ENCODE results near the gene STMN3.
"Not testable (repeated sequence)": the region's sequence is repeated elsewhere in the genome, so short reads cannot be mapped to it uniquely, and the experiment has no call there.

Gene STMN3

DNA sequence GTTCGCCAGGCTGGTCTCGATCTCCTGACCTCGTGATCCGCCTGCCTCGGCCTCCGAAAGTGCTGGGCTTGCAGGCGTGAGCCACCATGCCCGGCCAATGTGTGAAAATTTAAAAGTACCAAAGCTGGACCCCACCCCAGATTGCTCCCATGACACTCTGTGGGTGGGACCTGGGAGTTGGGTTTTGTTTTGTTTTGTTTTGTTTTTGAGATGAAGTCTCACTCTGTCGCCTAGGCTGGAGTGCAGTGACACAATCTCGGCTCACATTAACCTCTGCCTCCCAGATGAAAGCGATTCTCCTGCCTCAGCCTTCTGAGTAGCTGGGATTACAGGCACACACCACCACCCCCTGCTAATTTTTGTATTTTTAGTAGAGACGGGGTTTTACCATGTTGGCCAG is 18.5 kb upstream of the STMN3 start:
- not testable (repeated sequence) for H3K4me1 Mint-ChIP-seq, ATAC-seq, H3K27ac Mint-ChIP-seq, H3K4me3 Mint-ChIP-seq, H3K9me3 Mint-ChIP-seq, H3K27me3 Mint-ChIP-seq, DNase-seq

DNA sequence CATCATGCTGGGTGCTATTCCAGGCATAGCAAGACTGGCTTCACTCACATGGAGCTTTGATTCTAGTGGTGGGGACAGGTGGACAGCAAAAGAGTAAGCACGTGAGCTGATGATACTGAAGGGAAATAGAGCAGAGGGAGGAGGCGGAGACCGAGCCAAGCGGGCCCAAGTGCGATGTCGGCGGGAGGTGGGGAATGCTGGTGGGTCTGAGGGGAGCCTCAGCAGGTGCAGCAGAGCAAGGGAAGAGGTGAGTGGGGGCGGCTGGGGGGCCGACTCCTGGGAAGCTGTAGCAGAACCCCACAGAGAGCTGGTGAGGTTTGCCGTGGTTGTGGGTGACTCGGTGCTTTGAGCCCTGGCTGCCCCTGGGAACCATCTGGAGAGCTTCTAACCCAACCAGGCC is 15.1 kb upstream of the STMN3 start:
- DNase-seq, result no peak
- Mint-ChIP-seq H3K9me3 (no peaks in the 10 kb centered on the region), H3K27me3 (no peaks in the 10 kb centered on the region), H3K27ac (no peak overlapping the region), H3K4me3 (no peak overlapping the region), H3K4me1 (no peaks in the 10 kb centered on the region)
- ATAC-seq, result no peak

DNA sequence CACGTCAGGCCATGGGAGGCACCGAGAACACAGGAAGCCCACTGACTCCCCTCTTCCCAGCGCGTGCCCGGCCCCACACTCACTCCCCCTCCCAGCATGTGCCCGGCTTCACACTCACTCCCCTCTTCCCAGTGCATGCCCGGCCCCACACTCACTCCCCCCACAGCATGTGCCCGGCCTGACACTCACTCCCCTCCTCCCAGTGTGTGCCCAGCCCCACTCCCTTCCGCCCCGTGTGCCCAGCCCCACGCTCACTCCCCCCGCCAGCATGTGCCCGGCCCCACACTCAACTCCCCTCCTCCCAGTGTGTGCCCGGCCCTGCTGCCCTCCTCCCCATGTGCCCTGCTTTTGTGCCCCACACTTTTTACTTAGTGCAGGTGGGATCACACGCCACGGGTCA is 14.6 kb upstream of the STMN3 start:
- no peaks in the 10 kb centered on the region for H3K27me3 Mint-ChIP-seq
- H3K4me1 Mint-ChIP-seq, result no peaks in the 10 kb centered on the region
- no peak for DNase-seq
- H3K27ac Mint-ChIP-seq, result no peak overlapping the region
- no peaks in the 10 kb centered on the region for H3K9me3 Mint-ChIP-seq
- ATAC-seq, result peak; percentile 28
- no peak overlapping the region for H3K4me3 Mint-ChIP-seq

DNA sequence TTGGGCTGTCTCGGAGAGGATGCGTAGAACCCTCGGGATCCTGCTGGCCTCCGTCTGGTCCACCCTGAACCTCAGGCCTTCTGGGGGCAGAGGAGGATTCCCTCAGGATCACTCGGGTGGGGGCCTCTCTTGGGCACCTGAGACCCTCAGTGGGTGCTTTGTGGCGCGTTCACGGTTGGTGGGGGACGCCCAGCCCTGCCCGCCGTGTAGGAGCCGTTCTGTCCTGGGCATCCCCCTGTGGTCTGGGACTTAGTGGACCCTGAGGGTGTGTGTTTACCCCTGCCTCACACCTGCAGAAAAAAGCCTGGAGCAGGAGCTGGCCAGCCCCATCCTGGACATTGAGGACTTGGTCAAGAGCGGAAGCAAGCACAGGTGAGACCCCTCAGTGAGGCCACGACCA is 12.5 kb upstream of the STMN3 start:
- H3K9me3 Mint-ChIP-seq, result no peaks in the 10 kb centered on the region
- H3K4me1 Mint-ChIP-seq, result peaks cover 5% of the 10 kb centered on the region
- ATAC-seq (no peak), DNase-seq (no peak)
- H3K27ac Mint-ChIP-seq, result no peak overlapping the region
- H3K4me3 Mint-ChIP-seq, result no peak overlapping the region
- H3K27me3 Mint-ChIP-seq, result no peaks in the 10 kb centered on the region

DNA sequence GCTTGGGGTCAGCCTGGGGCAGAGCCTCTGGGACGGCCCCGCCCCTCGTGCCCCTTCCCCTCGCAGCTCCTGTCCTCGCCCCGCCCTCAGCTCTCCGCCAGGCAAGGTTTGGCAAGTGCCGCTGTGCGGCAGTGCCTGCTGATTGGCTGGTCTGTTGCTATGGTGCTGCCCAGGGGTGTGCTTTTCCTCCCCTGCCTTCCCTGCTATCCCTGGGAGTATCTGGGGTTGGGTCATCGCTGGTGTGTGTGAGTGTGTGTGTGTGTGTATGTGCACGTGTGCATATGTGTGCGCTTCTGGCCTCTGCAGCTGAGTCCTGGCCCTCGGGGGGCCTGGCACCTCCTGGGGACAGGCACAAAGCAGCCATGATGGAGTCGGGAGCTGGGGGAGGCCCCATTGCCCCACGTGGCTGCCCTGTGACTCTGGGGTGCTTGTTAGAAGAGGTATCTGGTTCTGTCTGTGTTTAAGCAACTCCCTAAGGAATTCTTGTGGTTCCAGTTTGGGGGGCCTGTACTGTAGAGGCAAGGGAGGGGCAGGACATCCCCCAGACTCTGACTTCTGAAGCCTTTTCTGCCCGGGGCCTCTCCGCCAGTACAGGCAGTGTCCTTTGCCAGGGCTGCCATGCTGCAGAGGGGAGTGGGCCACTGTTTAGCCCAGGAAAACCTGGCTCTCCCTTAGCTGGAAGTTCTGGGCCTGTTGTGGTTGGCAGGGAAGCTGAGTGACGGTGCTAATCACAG is 11.8 kb upstream of the STMN3 start:
- no peaks in the 10 kb centered on the region for H3K9me3 Mint-ChIP-seq
- DNase-seq, result no peak
- H3K4me1 Mint-ChIP-seq, result peaks cover 12% of the 10 kb centered on the region
- H3K27me3 Mint-ChIP-seq, result no peaks in the 10 kb centered on the region
- H3K4me3 Mint-ChIP-seq, result no peak overlapping the region
- peak overlapping the region in 1 of 2 donors; percentile 74 for H3K27ac Mint-ChIP-seq
- ATAC-seq, result no peak

DNA sequence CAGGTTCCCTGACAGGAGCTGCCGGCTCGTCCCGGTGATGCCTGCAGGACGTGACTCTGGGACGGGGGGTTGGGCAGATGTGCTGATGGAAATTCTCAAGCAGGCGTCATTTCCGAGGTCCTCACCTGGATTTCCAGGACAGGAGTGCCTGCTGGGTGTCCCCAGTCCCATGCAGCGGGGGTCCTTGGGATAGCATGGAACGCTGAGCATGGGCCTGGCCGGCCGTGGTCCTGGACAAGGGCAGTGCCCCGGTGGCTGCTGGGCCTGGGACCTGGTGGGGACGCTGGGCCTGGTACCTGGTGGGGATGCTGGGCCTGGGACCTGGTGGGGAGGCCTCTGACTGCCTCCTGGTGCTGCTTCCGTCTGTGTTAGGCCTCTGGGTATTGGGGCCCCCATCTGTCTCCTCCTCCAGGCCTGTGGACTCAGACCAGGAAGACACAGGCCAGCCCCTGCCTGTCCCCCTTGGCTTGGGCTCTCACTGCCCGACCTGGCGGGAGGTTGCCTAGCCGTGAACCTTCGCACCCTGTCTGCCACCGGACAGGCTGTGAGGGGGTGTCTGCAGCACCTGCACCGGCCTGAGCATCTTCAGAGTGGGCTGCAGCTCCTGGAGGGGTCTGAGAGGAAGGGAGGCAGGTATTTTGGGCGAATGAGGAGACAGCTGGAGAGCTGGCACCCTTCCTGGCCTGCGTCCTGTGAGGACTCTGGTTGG is 11.1 kb upstream of the STMN3 start:
- ATAC-seq, result no peak
- DNase-seq, result no peak
- Mint-ChIP-seq H3K27ac (no peak overlapping the region), H3K4me3 (no peak overlapping the region), H3K4me1 (peaks cover 19% of the 10 kb centered on the region), H3K27me3 (no peaks in the 10 kb centered on the region), H3K9me3 (no peaks in the 10 kb centered on the region)

DNA sequence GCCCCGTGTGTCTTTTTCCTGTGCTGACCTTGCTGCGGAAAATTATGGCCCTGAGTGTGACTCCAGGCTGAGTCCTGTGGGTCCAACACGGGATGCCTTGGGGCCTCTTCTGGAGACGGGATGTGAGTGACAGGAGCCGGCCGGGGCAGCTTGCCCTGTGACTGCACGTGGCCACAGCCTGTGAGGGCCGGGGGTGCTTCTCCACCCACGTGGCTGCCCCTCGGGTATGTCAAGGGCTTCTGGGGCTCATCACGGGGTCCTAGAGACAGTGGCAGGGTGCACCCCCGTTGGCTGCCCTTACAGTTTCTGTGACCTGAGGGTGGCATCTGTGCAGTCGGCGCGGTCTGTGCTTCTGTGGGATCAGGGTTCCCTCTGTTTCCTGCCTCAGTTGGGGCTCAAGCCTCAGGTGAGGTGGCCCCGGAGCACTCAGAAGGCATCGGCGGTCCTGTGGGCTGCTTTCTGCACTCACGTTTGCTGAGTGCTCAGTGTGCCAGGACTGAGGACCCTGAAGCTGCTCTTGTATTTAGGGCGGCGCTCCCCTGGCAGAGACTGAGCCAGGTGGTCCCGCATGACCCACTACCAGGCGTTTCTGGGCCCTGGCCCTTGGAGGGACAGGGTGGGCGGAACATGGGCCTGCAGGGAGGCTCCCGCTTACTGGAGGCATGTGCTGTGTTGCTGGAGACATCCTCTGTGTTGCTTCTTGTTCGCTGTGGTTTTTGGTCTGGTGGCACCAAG is 10.3 kb upstream of the STMN3 start:
- Mint-ChIP-seq H3K4me1 (peaks cover 27% of the 10 kb centered on the region), H3K9me3 (no peaks in the 10 kb centered on the region), H3K4me3 (no peak overlapping the region), H3K27ac (no peak overlapping the region), H3K27me3 (no peaks in the 10 kb centered on the region)
- ATAC-seq, result no peak
- DNase-seq, result no peak

DNA sequence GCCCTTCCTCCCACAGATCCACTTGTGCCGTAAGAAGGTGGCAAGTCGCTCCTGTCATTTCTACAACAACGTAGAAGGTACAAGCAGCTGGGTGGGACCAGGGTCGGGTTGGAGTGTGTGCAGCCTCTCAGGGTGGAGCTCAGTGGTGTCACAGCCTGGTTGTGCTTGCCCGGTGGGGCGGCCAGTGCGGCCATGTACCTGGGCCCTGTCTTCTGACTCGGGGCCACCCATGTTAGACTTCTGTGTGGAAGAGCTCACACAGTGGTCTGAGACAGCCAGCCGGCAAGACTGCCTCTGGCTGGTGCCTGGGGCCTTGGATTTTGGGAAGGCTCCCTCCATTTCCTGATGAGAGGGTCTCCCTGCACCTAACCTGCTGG is 9.6 kb upstream of the STMN3 start:
- no peaks in the 10 kb centered on the region for H3K9me3 Mint-ChIP-seq
- H3K27me3 Mint-ChIP-seq, result no peaks in the 10 kb centered on the region
- no peak overlapping the region for H3K27ac Mint-ChIP-seq
- DNase-seq (no peak), ATAC-seq (no peak)
- H3K4me1 Mint-ChIP-seq, result peaks cover 33% of the 10 kb centered on the region
- no peak overlapping the region for H3K4me3 Mint-ChIP-seq

DNA sequence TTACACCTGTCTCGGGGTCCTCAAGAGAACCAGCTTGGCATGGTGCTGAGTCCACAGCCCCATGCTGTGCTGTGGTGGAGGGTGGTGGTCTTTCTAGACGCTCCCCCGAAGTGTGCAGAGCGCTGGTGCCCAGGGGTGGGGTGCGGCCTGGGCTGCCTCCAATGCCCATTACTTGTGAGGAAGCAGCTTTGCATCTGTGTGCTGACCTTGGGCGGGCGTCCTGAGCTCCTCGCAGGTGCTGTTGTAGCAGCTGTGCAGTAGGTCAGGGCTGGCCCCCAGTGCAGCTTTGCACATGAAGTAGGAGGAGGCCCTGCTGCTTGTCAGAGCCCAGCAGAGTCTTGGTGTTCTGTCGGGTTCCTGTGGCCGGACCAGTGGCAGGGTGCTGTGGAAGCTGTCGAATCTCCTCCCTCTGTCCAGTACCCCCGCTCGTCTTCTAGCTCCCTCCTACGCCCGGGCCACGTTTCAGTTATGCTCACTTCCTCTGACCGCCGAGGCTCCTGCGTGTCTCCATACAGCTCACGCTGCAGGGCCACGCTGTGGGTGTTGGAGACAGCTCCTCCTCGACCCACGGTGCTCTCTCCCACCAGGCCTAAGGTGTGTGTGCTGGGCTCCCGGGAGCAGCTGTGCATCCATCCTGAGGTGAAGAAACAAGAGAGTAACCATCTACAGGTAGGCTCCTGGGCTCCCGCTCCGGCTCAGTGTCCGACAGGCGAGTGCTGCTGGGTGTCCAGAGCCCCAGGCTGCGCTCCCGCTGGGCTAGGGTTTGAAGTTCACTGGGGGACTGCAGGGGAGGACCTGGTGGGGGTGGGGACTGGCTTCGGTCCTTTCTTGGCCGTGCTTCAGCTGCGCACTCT is 9.0 kb upstream of the STMN3 start:
- ATAC-seq (no peak), DNase-seq (no peak)
- Mint-ChIP-seq H3K9me3 (no peaks in the 10 kb centered on the region), H3K27ac (peak overlapping the region in 1 of 2 donors; percentile 33), H3K4me3 (no peak overlapping the region), H3K4me1 (peaks cover 39% of the 10 kb centered on the region), H3K27me3 (no peaks in the 10 kb centered on the region)

DNA sequence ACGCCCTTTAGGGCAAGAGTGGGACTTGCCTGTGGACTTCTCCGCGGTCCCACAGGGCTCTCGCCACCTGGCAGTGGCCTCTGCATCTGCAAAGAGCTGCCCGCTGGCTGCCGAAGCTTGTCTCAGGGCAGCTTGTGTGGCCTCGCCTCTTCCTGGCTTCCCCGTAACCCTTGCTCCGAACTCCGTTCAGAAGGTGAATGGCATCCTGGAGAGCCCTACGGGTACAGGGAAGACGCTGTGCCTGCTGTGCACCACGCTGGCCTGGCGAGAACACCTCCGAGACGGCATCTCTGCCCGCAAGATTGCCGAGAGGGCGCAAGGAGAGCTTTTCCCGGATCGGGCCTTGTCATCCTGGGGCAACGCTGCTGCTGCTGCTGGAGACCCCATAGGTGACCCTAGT is 7.9 kb upstream of the STMN3 start:
- no peaks in the 10 kb centered on the region for H3K27me3 Mint-ChIP-seq
- ATAC-seq, result no peak
- no peaks in the 10 kb centered on the region for H3K9me3 Mint-ChIP-seq

DNA sequence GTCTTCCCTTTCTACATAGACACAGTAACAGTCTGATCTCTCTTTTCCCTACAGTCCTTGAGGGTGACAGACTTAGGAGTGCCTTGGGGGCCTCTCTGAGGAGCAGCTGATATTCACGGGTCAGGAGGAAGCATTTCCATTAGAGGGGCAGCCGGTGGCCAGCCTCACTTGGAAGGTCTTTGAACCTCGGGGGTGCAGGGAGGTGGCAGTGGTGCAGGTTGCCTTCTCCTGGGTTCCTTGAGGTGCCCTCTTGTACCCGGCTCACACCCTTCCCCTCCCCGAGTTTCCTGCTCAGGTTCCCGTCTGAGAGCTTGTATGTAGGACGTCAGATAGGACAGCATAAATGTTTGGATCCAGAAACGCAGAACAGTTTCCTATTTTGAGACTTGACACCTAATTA is 7.4 kb upstream of the STMN3 start:
- Mint-ChIP-seq H3K4me1 (peaks cover 44% of the 10 kb centered on the region), H3K27me3 (no peaks in the 10 kb centered on the region), H3K9me3 (no peaks in the 10 kb centered on the region), H3K4me3 (no peak overlapping the region), H3K27ac (no peak overlapping the region)
- no peak for DNase-seq
- no peak for ATAC-seq

More for the DNA sequence above, 7.9 kb upstream of the STMN3 start:
- H3K4me1 Mint-ChIP-seq, result peaks cover 44% of the 10 kb centered on the region
- no peak for DNase-seq
- H3K4me3 Mint-ChIP-seq, result no peak overlapping the region
- H3K27ac Mint-ChIP-seq, result no peak overlapping the region

DNA sequence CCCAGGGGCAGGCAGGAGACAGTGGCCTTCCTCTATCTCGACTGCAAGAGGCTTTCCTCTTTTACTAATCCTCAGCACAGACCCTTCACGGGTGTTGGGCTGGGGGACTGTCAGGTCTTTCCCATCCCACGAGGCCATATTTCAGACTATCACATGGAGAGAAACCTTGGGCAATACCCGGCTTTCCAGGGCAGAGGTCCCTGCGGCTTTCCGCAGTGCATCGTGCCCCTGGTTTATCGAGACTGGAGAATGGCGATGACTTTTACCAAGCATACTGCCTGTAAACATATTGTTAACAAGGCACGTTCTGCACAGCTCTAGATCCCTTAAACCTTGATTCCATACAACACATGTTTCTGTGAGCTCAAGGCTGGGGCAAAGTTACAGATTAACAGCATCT is 7.0 kb upstream of the STMN3 start:
- not testable (repeated sequence) for DNase-seq, H3K27me3 Mint-ChIP-seq, H3K9me3 Mint-ChIP-seq, H3K27ac Mint-ChIP-seq, ATAC-seq
- peaks cover 44% of the 10 kb centered on the region for H3K4me1 Mint-ChIP-seq
- peak overlapping the region; percentile 7 to 17 for H3K4me3 Mint-ChIP-seq

DNA sequence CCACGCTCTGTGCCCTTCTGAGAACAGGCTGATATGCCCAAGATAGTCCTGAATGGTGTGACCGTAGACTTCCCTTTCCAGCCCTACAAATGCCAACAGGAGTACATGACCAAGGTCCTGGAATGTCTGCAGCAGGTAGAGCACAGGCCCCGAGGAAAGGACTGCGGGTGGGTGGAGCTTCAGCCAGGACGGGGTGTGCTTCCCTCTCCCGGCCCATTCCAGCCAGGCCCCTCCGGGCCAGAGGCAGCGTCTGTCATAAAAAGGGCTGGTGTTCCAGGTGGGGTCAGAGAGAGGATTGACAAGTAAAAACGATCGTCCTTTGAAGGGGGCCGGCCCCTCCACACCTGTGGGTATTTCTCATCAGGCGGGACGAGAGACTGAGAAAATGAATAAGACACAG is 6.1 kb upstream of the STMN3 start:
- DNase-seq (no peak), ATAC-seq (no peak)
- H3K4me3 Mint-ChIP-seq, result peak overlapping the region; percentile 90 to 98
- no peak overlapping the region for H3K27ac Mint-ChIP-seq
- no peaks in the 10 kb centered on the region for H3K9me3 Mint-ChIP-seq
- H3K4me1 Mint-ChIP-seq, result peaks cover 51% of the 10 kb centered on the region
- no peaks in the 10 kb centered on the region for H3K27me3 Mint-ChIP-seq

DNA sequence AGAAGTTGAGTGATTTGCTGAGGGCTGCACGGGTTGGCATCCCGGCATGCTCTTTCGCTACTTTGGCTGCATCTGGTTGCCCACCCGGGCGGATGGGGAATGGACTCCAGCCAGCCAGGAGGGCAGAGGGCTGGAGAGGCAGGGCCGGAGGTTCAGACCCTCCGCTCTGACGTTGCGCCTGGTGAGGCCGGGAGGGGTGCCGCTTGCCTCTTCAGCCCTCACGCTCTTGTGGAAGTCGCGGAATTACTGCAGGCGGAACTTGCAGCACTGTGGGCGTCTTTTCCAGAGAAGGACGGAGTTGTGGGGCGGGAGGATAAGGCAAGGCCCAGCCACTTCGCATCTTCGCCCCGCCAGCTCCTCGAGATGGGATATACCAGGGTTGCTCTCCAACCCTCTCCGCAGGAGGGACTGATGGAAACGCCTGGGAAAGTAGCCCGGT is 5.5 kb upstream of the STMN3 start:
- H3K9me3 Mint-ChIP-seq, result no peaks in the 10 kb centered on the region
- peak; percentile 18 for ATAC-seq
- no peak for DNase-seq
- H3K27me3 Mint-ChIP-seq, result no peaks in the 10 kb centered on the region
- peak overlapping the region; percentile 90 to 98 for H3K4me3 Mint-ChIP-seq
- peaks cover 57% of the 10 kb centered on the region for H3K4me1 Mint-ChIP-seq
- H3K27ac Mint-ChIP-seq, result peak overlapping the region; percentile 90 to 97

DNA sequence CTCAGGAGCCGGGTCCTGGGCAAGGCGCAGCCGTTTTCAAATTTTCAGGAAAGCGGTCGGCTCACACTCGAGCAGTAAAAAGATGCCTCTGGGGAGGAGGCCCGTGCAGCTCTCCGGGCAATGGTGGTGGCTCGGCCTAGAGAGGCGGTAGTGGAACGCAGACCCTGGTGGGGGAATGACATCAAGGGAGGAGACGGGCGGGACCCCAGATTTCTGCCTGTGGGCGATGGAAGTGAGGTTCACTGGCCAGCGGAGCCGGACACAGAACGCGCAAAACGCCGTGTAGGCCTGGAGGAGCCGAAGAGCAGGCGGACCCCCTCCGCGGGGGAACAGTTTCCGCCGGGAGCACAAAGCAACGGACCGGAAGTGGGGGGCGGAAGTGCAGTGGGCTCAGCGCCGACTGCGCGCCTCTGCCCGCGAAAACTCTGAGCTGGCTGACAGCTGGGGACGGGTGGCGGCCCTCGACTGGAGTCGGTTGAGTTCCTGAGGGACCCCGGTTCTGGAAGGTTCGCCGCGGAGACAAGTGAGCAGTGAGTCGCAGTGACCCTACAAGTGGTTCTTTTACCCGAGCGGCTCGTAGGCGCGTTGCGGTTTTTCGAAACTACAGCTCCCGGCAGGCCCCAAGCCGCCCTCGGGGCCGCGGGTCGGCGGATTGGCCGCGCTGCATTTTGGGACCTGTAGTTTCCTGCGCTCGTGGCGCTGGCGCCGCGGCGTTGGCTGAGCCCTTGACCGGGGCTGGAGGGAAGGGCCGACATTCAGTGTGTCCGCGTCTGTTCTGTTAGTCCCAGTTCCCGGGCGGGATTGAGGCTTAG is 4.9 kb upstream of the STMN3 start, which contains the start of gene RTEL1:
TSS of gene RTEL1 (plus strand) at position 376 of the 812 bp plus-strand sequence. CDS start 1,091 bp downstream, outside the sequence.
- peak; percentile 91 for DNase-seq
- H3K9me3 Mint-ChIP-seq, result no peaks in the 10 kb centered on the region
- H3K4me1 Mint-ChIP-seq, result peaks cover 60% of the 10 kb centered on the region
- H3K4me3 Mint-ChIP-seq, result peak within 1 kb of the TSS; percentile 90 to 98
- no peaks in the 10 kb centered on the region for H3K27me3 Mint-ChIP-seq
- peak within 1 kb of the TSS; percentile 90 to 97 for H3K27ac Mint-ChIP-seq
- ATAC-seq, result peak; percentile 90

All from stimulated activated naive CD8-positive, alpha-beta T cell treated with anti-CD3 and anti-CD28 coated beads, Interleukin-15, amount 100 ng/mL, for 72 hours (primary cell).